K562 (cell line): Measurements from ENCODE around the gene WWTR1. TPM values are rescaled to one million over a fixed set of nuclear protein-coding genes. Genes with fewer than 3 reads are reported as not detected.

Experiments
- ATAC-seq: fragments of 200-7000 bp; cut with Tn5 transposase; 3 replicates; pipeline ENCODE4 v1.9.1; 2020; ENCODE audit warnings: moderate library complexity
- BruUV-seq: library from RNA; stranded (reverse); fragments of 400-500 nt; replicated peaks from 2 replicates; lab custom pipeline; 2021; lab: Mats Ljungman, UMichigan
- CTCF ChIA-PET: fragments of 300-600 bp; formaldehyde crosslinking; extraction: SDS; loops from one replicate; lab custom pipeline; 2021; ENCODE audit warnings: low intra/inter-chr PET ratio; lab: Yijun Ruan, JAX
- POLR2A ChIA-PET: fragments of 300-600, 350-650 bp; sonication (Branson Sonifier 250); formaldehyde crosslinking; extraction: SDS; loops from one replicate; lab custom pipeline; 2021; ENCODE audit warnings: antibody characterized with exemption, inconsistent platforms; lab: Yijun Ruan, JAX
- DNase-seq, 4 experiments: peaks; one replicate each; pipeline versions ENCODE4 v3.0.0 to v3.0.0-alpha.2; 2011 to 2018; ENCODE audit warnings: low spot score in 3 of 4, mixed read lengths in 3 of 4; ENCODE audit errors: extremely low read depth in 1 of 4
- FAIRE-seq: peaks from 2 replicates; lab custom pipeline; 2011; peaks lifted over from hg19 to GRCh38; lab: Jason Lieb, UNC
- H2AFZ ChIP-seq: 2 replicates; pipeline ENCODE4 v1.6.0; 2011; ENCODE audit warnings: low read depth, low read length, control low read depth, inconsistent platforms
- H3K27ac ChIP-seq: fragments of 200-600 bp; 3 replicates; pipeline ENCODE4 v1.8.0; 2011; ENCODE audit warnings: low read depth, mild to moderate bottlenecking, control low read depth, inconsistent platforms, low read length, moderate library complexity, mixed read lengths; ENCODE audit errors: extremely low read depth
- H3K27me3 ChIP-seq, 2 experiments: fragments of 300-600 bp in 1 of 2; 2 replicates in 1 of 2; 3 replicates in 1 of 2; pipeline versions ENCODE4 v1.6.0 to v1.8.0; 2011; ENCODE audit warnings: inconsistent platforms in 2 of 2, low read length in 2 of 2, mild to moderate bottlenecking in 1 of 2, mixed read lengths in 1 of 2, moderate library complexity in 1 of 2; ENCODE audit not compliant: control insufficient read depth in 2 of 2, insufficient read depth in 2 of 2
- H3K36me3 ChIP-seq: fragments of 300-600 bp; 3 replicates; pipeline ENCODE4 v1.8.0; 2011; ENCODE audit warnings: mild to moderate bottlenecking, low read length, inconsistent platforms; ENCODE audit not compliant: control insufficient read depth, insufficient read depth
- H3K4me1 ChIP-seq, 2 experiments: fragments of 200-600 bp in 1 of 2; replicated peaks in 1 of 2; 2 replicates in 1 of 2; 3 replicates in 1 of 2; pipeline versions ENCODE4 v1.5.1 to v1.8.0; 2011; ENCODE audit warnings: inconsistent platforms in 2 of 2, low read length in 2 of 2, mild to moderate bottlenecking in 1 of 2, mixed read lengths in 1 of 2, moderate library complexity in 1 of 2; ENCODE audit not compliant: control insufficient read depth in 2 of 2, insufficient read depth in 2 of 2
- H3K4me2 ChIP-seq: 2 replicates; pipeline ENCODE4 v1.6.1; 2011; ENCODE audit warnings: low read length, control low read depth, inconsistent platforms, mixed read lengths; ENCODE audit not compliant: insufficient read depth
- H3K4me3 ChIP-seq: fragments of 200-600 bp; sonication (generic), shearing (Covaris generic); 2 replicates; pipeline ENCODE4 v1.5.1; 2016; ENCODE audit warnings: control low read depth, inconsistent platforms
- H3K79me2 ChIP-seq: fragments of 200-600 bp; 3 replicates; pipeline ENCODE4 v1.8.0; 2011; ENCODE audit warnings: low read length, inconsistent platforms; ENCODE audit not compliant: control insufficient read depth, insufficient read depth
- H3K9ac ChIP-seq, 2 experiments: 2 replicates each; pipeline versions ENCODE4 v1.6.0 to v1.6.1; 2011; ENCODE audit warnings: low read depth in 2 of 2, low read length in 2 of 2, control low read depth in 1 of 2, inconsistent platforms in 1 of 2, mild to moderate bottlenecking in 1 of 2, mixed read lengths in 1 of 2; ENCODE audit not compliant: insufficient read depth in 1 of 2
- H3K9me1 ChIP-seq: one replicate; pipeline ENCODE4 v1.6.0; 2011; ENCODE audit warnings: inconsistent platforms, mild to moderate bottlenecking, low read length, moderate library complexity; ENCODE audit not compliant: control insufficient read depth, insufficient read depth
- H3K9me3 ChIP-seq: replicated peaks from 2 replicates; pipeline ENCODE4 v1.5.1; 2011; ENCODE audit warnings: low read depth, low read length, inconsistent platforms; ENCODE audit not compliant: control insufficient read depth, insufficient read depth
- H4K20me1 ChIP-seq: replicated peaks from 2 replicates; pipeline ENCODE4 v1.6.1; 2011; ENCODE audit warnings: low read length, inconsistent platforms, mixed read lengths; ENCODE audit not compliant: control insufficient read depth, insufficient read depth
- PTBP1 ChIP-seq: fragments of 200-400 bp; formaldehyde crosslinking; IDR thresholded peaks from 2 replicates; pipeline ENCODE4 v1.6.1; 2017; ENCODE audit warnings: low read depth, low read length
- SIN3B ChIP-seq: fragments of 450-650 bp; IDR thresholded peaks from 2 replicates; pipeline ENCODE4 v1.6.1; 2017; ENCODE audit warnings: low read depth, mild to moderate bottlenecking, moderate library complexity
- ZBTB2 ChIP-seq: fragments of 450-650 bp; IDR thresholded peaks from 2 replicates; pipeline ENCODE4 v1.6.1; 2016; ENCODE audit warnings: antibody characterized with exemption
- ZNF134 ChIP-seq: fragments of 250-450 bp; sonication (Bioruptor Pico); conservative IDR thresholded peaks from 2 replicates; pipeline ENCODE4 v1.4.0; 2020
- ZNF318 ChIP-seq, 2 experiments: fragments of 450-650 bp; IDR thresholded peaks; 2 replicates each; pipeline ENCODE4 v1.6.1; 2016; ENCODE audit warnings: mild to moderate bottlenecking in 2 of 2, borderline replicate concordance in 1 of 2, low read depth in 1 of 2, moderate library complexity in 1 of 2
- ZNF436 ChIP-seq: fragments of 250-450, 450-650 bp; sonication (Bioruptor Pico); formaldehyde crosslinking; IDR thresholded peaks from 2 replicates; pipeline ENCODE4 v1.7.0; 2020; ENCODE audit warnings: mild to moderate bottlenecking
- ZNF592 ChIP-seq: fragments of 450-650 bp; IDR thresholded peaks from 2 replicates; pipeline ENCODE4 v1.6.1; 2017; ENCODE audit warnings: antibody characterized with exemption, mild to moderate bottlenecking
- WGBS: fragments of 100-300 bp; shearing (Covaris generic); methylation state at CpG from one replicate; pipeline ENCODE4 v1.1.6; 2016; ENCODE audit warnings: low coverage, mixed read lengths; ENCODE audit not compliant: insufficient coverage; ENCODE audit errors: missing lambda C conversion rate; 5-methylcytosine and 5-hydroxymethylcytosine counted together
- in situ Hi-C: fragments of 300-500 bp; cut with MboI; formaldehyde crosslinking; loops from 4 replicates; pipeline ENCODE4 v1.15.0; 2018; ENCODE audit warnings: inconsistent platforms, mixed read lengths
- intact Hi-C: fragments of 100-400 bp; cut with micrococcal nuclease; formaldehyde crosslinking; loops from 2 replicates; pipeline ENCODE4 v1.14.2; 2022
- polyA plus RNA-seq, 8 experiments: library from polyadenylated mRNA; depleted of rRNA in 4 of 8; stranded (reverse) in 5 of 8; unstranded in 3 of 8; fragments of >200 nt; fragmentation: Nextera tagmentation in 2 of 8; fragmentation: Illumina TruSeq in 1 of 8; extraction: Ambion mirVana in 2 of 8; extraction: Trizol in 1 of 8; gene quantifications; 2 replicates each; pipeline versions ENCODE4 v1.2.1 to v1.2.3, GENCODE V29; 2011 to 2014; ENCODE audit warnings: inconsistent platforms in 1 of 8, missing spikeins in 1 of 8
- total RNA-seq, 7 experiments: library from RNA; depleted of rRNA in 6 of 7; stranded (reverse); fragments of >200 nt in 6 of 7; fragmentation: Illumina TruSeq in 2 of 7; extraction: Trizol in 2 of 7; gene quantifications; 2 replicates each; pipeline versions ENCODE4 v1.2.1 to v1.2.3, GENCODE V29; 2011 to 2021; ENCODE audit warnings: low replicate concordance in 1 of 7

Gene WWTR1
- total and polyA plus RNA-seq, 9 of the 15 experiments (the other 6 are each of a cell fraction or from before 2014, with no cell fraction given): 0.04 to 1.5 (median 0.60) TPM

GRCh38 chr3:149555927-149556326 is 101.9 kb downstream of the WWTR1 start (continued):
- TF ChIP-seq ZNF318 (IDR thresholded peaks at IDR 0.05; ENCODE audit: borderline replicate concordance in 1 of 2, low read depth in 1 of 2): no peak

- no peaks in the 10 kb centered on the region for H3K36me3 ChIP-seq
- intact Hi-C loops: no loop called here
- BruUV-seq: no TSS peak
- no peak overlapping the region for H3K4me2 ChIP-seq
- H2AFZ ChIP-seq: no peak overlapping the region
- H3K9me1 ChIP-seq: no peaks in the 10 kb centered on the region
- DNase-seq: no peak
- peaks cover 9 to 24% of the 10 kb centered on the region in 2 experiments; a peak in 3 of 5 replicates for H3K27me3 ChIP-seq
- no peaks in the 10 kb centered on the region for H3K9me3 ChIP-seq
- no peak overlapping the region for H3K4me3 ChIP-seq
- CTCF ChIA-PET: no interaction called here
- POLR2A ChIA-PET: no interaction called here
- FAIRE-seq: no peak
- WGBS: 0% methylated on average over 4 of the region's 4 CpGs
- no peaks in the 10 kb centered on the region for H3K4me1 ChIP-seq
- ATAC-seq: no peak
- H3K9ac ChIP-seq: no peak overlapping the region
- H3K79me2 ChIP-seq: no peaks in the 10 kb centered on the region
- H3K27ac ChIP-seq: no peak overlapping the region
- in situ Hi-C loops: no loop called here
- H4K20me1 ChIP-seq: no peaks in the 10 kb centered on the region
- TF ChIP-seq ZBTB2: no peak
- TF ChIP-seq ZNF436: no peak
- no peak for TF ChIP-seq ZNF134 (CRISPR knock-in tag)
- TF ChIP-seq SIN3B: no peak
- no peak for TF ChIP-seq PTBP1
- no peak for TF ChIP-seq ZNF592
These were observed 103.0 kb downstream of the WWTR1 start for GRCh38 chr3:149554826-149555225.
